GM10266 (cell line): ENCODE results near the gene FAM117A.

Experiments used
- DNase-seq: peaks from one replicate; pipeline ENCODE4 v3.0.0; 2012; ENCODE audit errors: extremely low spot score
- CTCF ChIP-seq: IDR thresholded peaks from 2 replicates; pipeline ENCODE4 v1.5.1; 2012; ENCODE audit warnings: mild to moderate bottlenecking, low read depth; ENCODE audit not compliant: control insufficient read depth, insufficient read depth; ENCODE audit errors: missing control alignments

Gene FAM117A

GRCh38 chr17:49738456-49739163, 25.3 kb downstream of the FAM117A start:
- no peak for TF ChIP-seq CTCF

GRCh38 chr17:49734515-49735490, 29.1 kb downstream of the FAM117A start:
- TF ChIP-seq CTCF: no peak
- no peak for DNase-seq

More at GRCh38 chr17:49738456-49739163, 25.3 kb downstream of the FAM117A start:
- no peak for DNase-seq

- no peak for DNase-seq
- no peak for TF ChIP-seq CTCF
Measured at GRCh38 chr17:49731435-49731831, 32.5 kb downstream of the FAM117A start.

- TF ChIP-seq CTCF: no peak
- no peak for DNase-seq
Measured at GRCh38 chr17:49730785-49731434, 33.0 kb downstream of the FAM117A start.

- no peak for DNase-seq
Measured at GRCh38 chr17:49730078-49730784, 33.7 kb downstream of the FAM117A start.

More at GRCh38 chr17:49730078-49730784, 33.7 kb downstream of the FAM117A start:
- TF ChIP-seq CTCF: no peak
